ENCODE data around the gene LARGE1. TPM values are rescaled to one million over a fixed set of nuclear protein-coding genes. Genes with fewer than 3 reads are reported as not detected.

Gene LARGE1
- total and polyA plus RNA-seq, 9 of the 15 experiments (the other 6 are each of a cell fraction or from before 2014, with no cell fraction given): 0.01 to 0.66 (median 0.14) TPM; not detected in 2

DNA sequence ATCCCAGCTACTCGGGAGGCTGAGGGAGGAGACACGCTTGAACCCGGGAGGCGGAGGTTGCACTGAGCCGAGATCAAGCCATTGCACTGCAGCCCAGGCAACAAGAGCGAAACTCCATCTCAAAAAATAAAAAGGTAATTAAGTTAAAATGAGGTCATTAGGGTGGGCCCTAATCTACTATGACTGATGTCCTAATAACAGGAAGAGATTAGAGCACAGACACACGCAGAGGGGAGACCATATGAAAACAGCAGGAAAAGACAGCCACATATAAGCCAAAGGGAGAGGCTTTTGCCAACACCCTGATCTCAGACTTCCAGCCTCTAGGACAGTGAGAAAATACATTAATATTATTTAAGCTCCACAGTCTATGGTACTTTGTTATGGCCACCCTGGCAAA is 17.3 kb downstream of the LARGE1 start:
- POLR2A ChIA-PET: no interaction called here
- Histone ChIP-seq H3K9me1 (ENCODE audit: control insufficient read depth, insufficient read depth, low read length) (no peaks in the 10 kb centered on the region), H3K4me1 (replicated peaks in 1 of 2; ENCODE audit: control insufficient read depth in 2 of 2, insufficient read depth in 2 of 2, low read length in 2 of 2) (no peaks in the 10 kb centered on the region), H3K27ac (ENCODE audit: extremely low read depth, low read depth, low read length) (no peak overlapping the region), H3K9ac (ENCODE audit: insufficient read depth in 1 of 2, low read depth in 2 of 2, low read length in 2 of 2) (no peak overlapping the region), H3K4me2 (ENCODE audit: insufficient read depth, low read length) (no peak overlapping the region), H3K36me3 (ENCODE audit: control insufficient read depth, insufficient read depth, low read length) (no peaks in the 10 kb centered on the region), H2AFZ (ENCODE audit: low read depth, low read length) (no peak overlapping the region), H3K4me3 (no peak overlapping the region), H3K27me3 (ENCODE audit: control insufficient read depth in 2 of 2, insufficient read depth in 2 of 2, low read length in 2 of 2) (no peaks in the 10 kb centered on the region), H3K79me2 (ENCODE audit: control insufficient read depth, insufficient read depth, low read length) (no peaks in the 10 kb centered on the region), H3K9me3 (replicated peaks; ENCODE audit: control insufficient read depth, insufficient read depth, low read depth, low read length) (no peaks in the 10 kb centered on the region), H4K20me1 (replicated peaks; ENCODE audit: control insufficient read depth, insufficient read depth, low read length) (no peaks in the 10 kb centered on the region)
- no peak for FAIRE-seq
- CTCF ChIA-PET (ENCODE audit: low intra/inter-chr PET ratio): no interaction called here
- WGBS (ENCODE audit: insufficient coverage, low coverage, missing lambda C conversion rate): 0% methylated on average over 2 of the region's 7 CpGs
- TF ChIP-seq ETV5 (CRISPR knock-in tag; IDR thresholded peaks at IDR 0.05; ENCODE audit: low read depth): no peak
- TF ChIP-seq PHF20 (IDR thresholded peaks at IDR 0.05; ENCODE audit: partially characterized antibody): no peak
- TF ChIP-seq ZNF830 (CRISPR knock-in tag; IDR thresholded peaks at IDR 0.05): no peak
- no peak for TF ChIP-seq ZNF696 (CRISPR knock-in tag; conservative IDR thresholded peaks at IDR 0.05)
- TF ChIP-seq NFRKB (IDR thresholded peaks at IDR 0.05; ENCODE audit: low read depth): no peak
- no peak for TF ChIP-seq GATAD2B (IDR thresholded peaks at IDR 0.05; ENCODE audit: borderline replicate concordance)
- TF ChIP-seq E2F3 (CRISPR knock-in tag; IDR thresholded peaks at IDR 0.05): no peak
- TF ChIP-seq ELK3 (CRISPR knock-in tag; IDR thresholded peaks at IDR 0.05): no peak
- TF ChIP-seq KDM1A (IDR thresholded peaks at IDR 0.05): no peak
- TF ChIP-seq ZNF57 (CRISPR knock-in tag; IDR thresholded peaks at IDR 0.05): no peak
- no peak for TF ChIP-seq FOXJ3 (CRISPR knock-in tag; IDR thresholded peaks at IDR 0.05)
- intact Hi-C loops (cut with micrococcal nuclease): no loop called here
- DNase-seq (ENCODE audit: extremely low read depth in 1 of 4, low spot score in 3 of 4): no peak
- no peak for ATAC-seq
- in situ Hi-C loops (cut with MboI): no loop called here
- no TSS peak for BruUV-seq (replicated peaks)

All from K562 (cell line).